ENCODE results near the gene CNTNAP4.

CNTNAP4 gene

DNA sequence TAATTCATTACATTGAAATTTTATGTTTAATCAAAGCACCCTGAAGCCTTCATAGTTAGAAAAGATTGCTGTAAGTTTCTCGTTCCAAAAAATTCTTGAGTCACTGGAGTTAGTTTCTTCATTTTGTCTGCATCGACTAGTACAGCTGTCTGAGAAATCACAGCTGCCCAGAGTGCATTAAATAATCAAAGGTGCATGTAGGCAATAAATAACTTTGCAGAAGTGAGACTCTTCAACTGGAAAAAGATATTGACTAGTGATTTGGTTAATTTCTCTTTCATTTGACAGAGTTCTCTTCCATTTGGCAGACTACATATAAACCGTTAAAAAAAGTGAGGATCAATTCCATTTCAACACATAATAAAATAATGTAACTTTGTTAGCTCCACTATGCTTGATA, 234.0 kb downstream of the CNTNAP4 start:
- Histone ChIP-seq H3K27ac (no peak overlapping the region), H3K36me3 (no peaks in the 10 kb centered on the region), H3K4me1 (no peaks in the 10 kb centered on the region), H3K27me3 (no peaks in the 10 kb centered on the region), H3K4me3 (no peak overlapping the region), H3K9me3 (no peaks in the 10 kb centered on the region)
- no peak for TF ChIP-seq CTCF (IDR thresholded peaks at IDR 0.05)
- DNase-seq, result no peak
- intact Hi-C loops (cut with DNase I; ENCODE audit: low total_unique reads), result no loop called here

DNA sequence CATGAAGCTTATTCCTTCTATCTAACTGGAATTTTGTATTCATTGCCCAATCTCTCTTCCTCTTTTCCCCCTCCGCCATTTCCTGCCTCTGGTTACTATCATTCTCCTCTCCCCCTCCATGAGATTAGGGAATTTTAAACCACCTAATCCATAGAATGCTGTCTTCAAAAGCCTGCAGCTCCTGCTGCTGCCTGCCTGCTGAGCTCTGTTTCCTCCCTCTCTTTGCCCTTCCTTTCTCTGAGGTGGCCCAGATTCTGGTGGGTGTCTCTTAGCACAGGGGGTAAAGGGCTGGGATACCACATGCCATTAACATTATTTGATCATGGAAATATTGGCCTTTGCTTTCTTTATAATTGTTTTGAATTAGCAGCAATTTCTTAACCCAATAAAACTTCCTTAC, 241.6 kb downstream of the CNTNAP4 start:
- DNase-seq, result no peak
- no peaks in the 10 kb centered on the region for H3K9me3 ChIP-seq
- intact Hi-C loops (cut with DNase I; ENCODE audit: low total_unique reads), result no loop called here
- H3K4me3 ChIP-seq, result no peak overlapping the region
- no peaks in the 10 kb centered on the region for H3K27me3 ChIP-seq
- H3K36me3 ChIP-seq, result no peaks in the 10 kb centered on the region
- H3K27ac ChIP-seq, result no peak overlapping the region
- no peak for TF ChIP-seq CTCF (IDR thresholded peaks at IDR 0.05)
- H3K4me1 ChIP-seq, result no peaks in the 10 kb centered on the region

GRCh38 chr16:76524356-76524755, 247.2 kb downstream of the CNTNAP4 start:
- H3K36me3 ChIP-seq, result no peaks in the 10 kb centered on the region
- H3K27me3 ChIP-seq, result no peaks in the 10 kb centered on the region
- DNase-seq, result no peak
- no peaks in the 10 kb centered on the region for H3K4me1 ChIP-seq
- no peaks in the 10 kb centered on the region for H3K9me3 ChIP-seq
- H3K4me3 ChIP-seq, result no peak overlapping the region
- intact Hi-C loops (cut with DNase I; ENCODE audit: low total_unique reads), result no loop called here
- no peak for TF ChIP-seq CTCF (IDR thresholded peaks at IDR 0.05)
- H3K27ac ChIP-seq, result no peak overlapping the region

GRCh38 chr16:76524769-76525168, 247.6 kb downstream of the CNTNAP4 start:
- H3K36me3 ChIP-seq, result no peaks in the 10 kb centered on the region
- intact Hi-C loops (cut with DNase I; ENCODE audit: low total_unique reads), result no loop called here
- no peaks in the 10 kb centered on the region for H3K4me1 ChIP-seq
- no peak for TF ChIP-seq CTCF (IDR thresholded peaks at IDR 0.05)
- no peak overlapping the region for H3K4me3 ChIP-seq
- no peak for DNase-seq
- H3K27me3 ChIP-seq, result no peaks in the 10 kb centered on the region
- H3K9me3 ChIP-seq, result no peaks in the 10 kb centered on the region
- H3K27ac ChIP-seq, result no peak overlapping the region

DNA sequence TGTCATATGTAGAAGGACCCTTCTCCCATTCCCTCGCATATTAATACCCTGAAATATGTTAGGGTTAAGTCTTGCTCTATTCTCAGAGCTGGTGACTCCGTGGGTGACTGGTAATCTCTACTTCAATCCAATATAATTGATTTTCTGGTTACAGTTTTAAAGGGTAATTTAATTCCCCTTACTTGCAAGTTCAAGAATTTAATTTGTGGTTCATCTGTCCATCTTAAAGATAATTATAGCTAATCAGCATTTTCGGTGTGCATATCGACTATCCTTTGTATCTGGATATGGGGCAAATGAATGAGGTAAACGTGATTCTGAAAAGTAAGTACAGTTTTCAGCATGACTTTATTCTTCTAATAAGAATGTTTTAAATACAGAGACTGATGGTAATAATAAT, 250.0 kb downstream of the CNTNAP4 start:
- TF ChIP-seq CTCF (IDR thresholded peaks at IDR 0.05), result no peak
- Histone ChIP-seq H3K4me1 (no peaks in the 10 kb centered on the region), H3K27me3 (no peaks in the 10 kb centered on the region), H3K27ac (no peak overlapping the region), H3K36me3 (no peaks in the 10 kb centered on the region), H3K9me3 (no peaks in the 10 kb centered on the region), H3K4me3 (no peak overlapping the region)
- DNase-seq, result no peak
- intact Hi-C loops (cut with DNase I; ENCODE audit: low total_unique reads), result no loop called here

GRCh38 chr16:76529120-76529519, 251.9 kb downstream of the CNTNAP4 start:
- H3K36me3 ChIP-seq, result no peaks in the 10 kb centered on the region
- H3K4me3 ChIP-seq, result no peak overlapping the region
- no peaks in the 10 kb centered on the region for H3K27me3 ChIP-seq
- intact Hi-C loops (cut with DNase I; ENCODE audit: low total_unique reads), result no loop called here
- H3K9me3 ChIP-seq, result no peaks in the 10 kb centered on the region
- H3K4me1 ChIP-seq, result no peaks in the 10 kb centered on the region
- H3K27ac ChIP-seq, result no peak overlapping the region
- DNase-seq, result no peak
- TF ChIP-seq CTCF (IDR thresholded peaks at IDR 0.05), result no peak

All from tibial artery (tissue), 4 donors.